Activated CD4-positive, alpha-beta T cell treated with anti-CD3 and anti-CD28 coated beads, Interleukin-2, amount 50 U/mL, for 1 hour (primary cell): ENCODE measurements around the gene KCNAB2.

Experiments used
- DNase-seq: peaks from one replicate; pipeline ENCODE4 v3.0.0-alpha.2; 2020

Gene KCNAB2

GRCh38 chr1:6134741-6135510, 89.2 kb downstream of the KCNAB2 start:
- DNase-seq: no peak

- no peak for DNase-seq
These were observed 91.0 kb downstream of the KCNAB2 start for GRCh38 chr1:6136516-6137220.

GRCh38 chr1:6137758-6138157, 92.1 kb downstream of the KCNAB2 start:
- no peak for DNase-seq

- no peak for DNase-seq
These were observed 94.7 kb downstream of the KCNAB2 start for GRCh38 chr1:6140413-6140812.

GRCh38 chr1:6141592-6141991, 95.9 kb downstream of the KCNAB2 start:
- no peak for DNase-seq

- DNase-seq: no peak
These were observed 96.4 kb downstream of the KCNAB2 start for GRCh38 chr1:6142036-6142621.

- DNase-seq: no peak
These were observed 97.0 kb downstream of the KCNAB2 start for GRCh38 chr1:6142734-6143133.

GRCh38 chr1:6143395-6143794, 97.7 kb downstream of the KCNAB2 start:
- DNase-seq: no peak

GRCh38 chr1:6144175-6144574, 98.5 kb downstream of the KCNAB2 start:
- no peak for DNase-seq

GRCh38 chr1:6144647-6145395, 99.1 kb downstream of the KCNAB2 start:
- no peak for DNase-seq

GRCh38 chr1:6145396-6145750, 99.7 kb downstream of the KCNAB2 start:
- no peak for DNase-seq

- DNase-seq: no peak
These were observed 100.2 kb downstream of the KCNAB2 start for GRCh38 chr1:6145864-6146410.

GRCh38 chr1:6148497-6149241, 103.0 kb downstream of the KCNAB2 start:
- DNase-seq: peak; percentile 60

- DNase-seq: no peak
These were observed 103.9 kb downstream of the KCNAB2 start for GRCh38 chr1:6149597-6149996.

- DNase-seq: no peak
These were observed 104.6 kb downstream of the KCNAB2 start for GRCh38 chr1:6150006-6150938.
